ENCODE measurements around the gene KIF5A.

The KIF5A gene

GRCh38 chr12:57571926-57572762, 22.3 kb downstream of the KIF5A start:
- Histone ChIP-seq H3K36me3 (replicated peaks; ENCODE audit: low read depth, low read length) (no peaks in the 10 kb centered on the region), H3K27ac (ENCODE audit: low read length) (no peak overlapping the region), H3K4me2 (ENCODE audit: low read length) (no peak overlapping the region), H4K20me1 (ENCODE audit: insufficient read depth, low read length) (no peaks in the 10 kb centered on the region), H3K27me3 (ENCODE audit: low read depth, low read length) (peaks cover 3% of the 10 kb centered on the region; the same call in 1 of the 2 replicates), H3K4me3 (ENCODE audit: low read length) (no peak overlapping the region), H3K9ac (ENCODE audit: low read length) (no peak overlapping the region), H2AFZ (ENCODE audit: low read depth, low read length) (no peak overlapping the region), H3K9me3 (ENCODE audit: insufficient read depth, low read length) (no peaks in the 10 kb centered on the region), H3K4me1 (ENCODE audit: low read length) (no peaks in the 10 kb centered on the region), H3K79me2 (ENCODE audit: low read length) (no peaks in the 10 kb centered on the region)
- no peak for TF ChIP-seq CTCF (IDR thresholded peaks at IDR 0.05; ENCODE audit: low read depth, low read length)
- no peak for TF ChIP-seq EZH2phosphoT487 (IDR thresholded peaks at IDR 0.05; ENCODE audit: low read depth)

GRCh38 chr12:57574795-57575194, 25.0 kb downstream of the KIF5A start:
- TF ChIP-seq CTCF (IDR thresholded peaks at IDR 0.05; ENCODE audit: low read depth, low read length) (no peak), EZH2phosphoT487 (IDR thresholded peaks at IDR 0.05; ENCODE audit: low read depth) (no peak)
- Histone ChIP-seq H3K9me3 (ENCODE audit: insufficient read depth, low read length) (no peaks in the 10 kb centered on the region), H3K79me2 (ENCODE audit: low read length) (no peaks in the 10 kb centered on the region), H3K4me2 (ENCODE audit: low read length) (no peak overlapping the region), H3K4me3 (ENCODE audit: low read length) (no peak overlapping the region), H2AFZ (ENCODE audit: low read depth, low read length) (no peak overlapping the region), H4K20me1 (ENCODE audit: insufficient read depth, low read length) (no peaks in the 10 kb centered on the region), H3K27me3 (ENCODE audit: low read depth, low read length) (peaks cover 3% of the 10 kb centered on the region; the same call in 1 of the 2 replicates), H3K9ac (ENCODE audit: low read length) (no peak overlapping the region), H3K27ac (ENCODE audit: low read length) (no peak overlapping the region), H3K36me3 (replicated peaks; ENCODE audit: low read depth, low read length) (no peaks in the 10 kb centered on the region), H3K4me1 (ENCODE audit: low read length) (no peaks in the 10 kb centered on the region)

GRCh38 chr12:57575771-57576612, 26.1 kb downstream of the KIF5A start:
- no peak overlapping the region for H3K9ac ChIP-seq (ENCODE audit: low read length)
- no peak for TF ChIP-seq EZH2phosphoT487 (IDR thresholded peaks at IDR 0.05; ENCODE audit: low read depth)
- TF ChIP-seq CTCF (IDR thresholded peaks at IDR 0.05; ENCODE audit: low read depth, low read length) = no peak
- H4K20me1 ChIP-seq (ENCODE audit: insufficient read depth, low read length) = no peaks in the 10 kb centered on the region
- no peak overlapping the region for H3K4me3 ChIP-seq (ENCODE audit: low read length)
- H3K79me2 ChIP-seq (ENCODE audit: low read length) = no peaks in the 10 kb centered on the region
- no peak overlapping the region for H3K27ac ChIP-seq (ENCODE audit: low read length)
- no peaks in the 10 kb centered on the region for H3K9me3 ChIP-seq (ENCODE audit: insufficient read depth, low read length)
- no peak overlapping the region for H2AFZ ChIP-seq (ENCODE audit: low read depth, low read length)
- no peak overlapping the region for H3K4me2 ChIP-seq (ENCODE audit: low read length)
- H3K4me1 ChIP-seq (ENCODE audit: low read length) = no peaks in the 10 kb centered on the region
- no peaks in the 10 kb centered on the region for H3K36me3 ChIP-seq (replicated peaks; ENCODE audit: low read depth, low read length)
- H3K27me3 ChIP-seq (ENCODE audit: low read depth, low read length) = peaks cover 3% of the 10 kb centered on the region; the same call in 1 of the 2 replicates

- no peak overlapping the region for H3K9ac ChIP-seq (ENCODE audit: low read length)
- no peaks in the 10 kb centered on the region for H3K9me3 ChIP-seq (ENCODE audit: insufficient read depth, low read length)
- H3K27me3 ChIP-seq (ENCODE audit: low read depth, low read length) = peaks cover 3% of the 10 kb centered on the region; the same call in 1 of the 2 replicates
- no peak overlapping the region; the same call in 1 of the 2 replicates for H2AFZ ChIP-seq (ENCODE audit: low read depth, low read length)
- H3K4me2 ChIP-seq (ENCODE audit: low read length) = no peak overlapping the region
- H4K20me1 ChIP-seq (ENCODE audit: insufficient read depth, low read length) = no peaks in the 10 kb centered on the region
- H3K27ac ChIP-seq (ENCODE audit: low read length) = no peak overlapping the region
- H3K36me3 ChIP-seq (replicated peaks; ENCODE audit: low read depth, low read length) = no peaks in the 10 kb centered on the region
- H3K4me3 ChIP-seq (ENCODE audit: low read length) = no peak overlapping the region
- no peaks in the 10 kb centered on the region for H3K4me1 ChIP-seq (ENCODE audit: low read length)
- TF ChIP-seq CTCF (IDR thresholded peaks at IDR 0.05; ENCODE audit: low read depth, low read length) = no peak
- TF ChIP-seq EZH2phosphoT487 (IDR thresholded peaks at IDR 0.05; ENCODE audit: low read depth) = no peak
- H3K79me2 ChIP-seq (ENCODE audit: low read length) = no peaks in the 10 kb centered on the region
Measured at GRCh38 chr12:57576613-57577160, 26.8 kb downstream of the KIF5A start.

Data from OCI-LY3 (cell line).